Upper lobe of left lung (tissue), 4 donors: Measurements from ENCODE around the gene STARD10.

ENCODE experiments used
- EP300 ChIP-seq, 4 donors: sonication (generic); formaldehyde crosslinking; IDR thresholded peaks; one replicate each; pipeline ENCODE4 v1.5.1; 2017; ENCODE audit warnings: antibody characterized with exemption in 4 of 4, control low read depth in 2 of 4
- POLR2A ChIP-seq, 4 donors: fragments of 450-650 bp; IDR thresholded peaks; one replicate each; pipeline ENCODE4 v1.5.1; 2016 to 2017; ENCODE audit warnings: antibody characterized with exemption in 4 of 4, mild to moderate bottlenecking in 2 of 4
- POLR2AphosphoS5 ChIP-seq, 2 donors: sonication (generic); formaldehyde crosslinking; IDR thresholded peaks; one replicate each; pipeline ENCODE4 v1.5.1; 2017; ENCODE audit warnings: antibody characterized with exemption in 2 of 2
- TF ChIP-seq, protein P1 (sequence below), 6 experiments: fragments of 450-650 bp in 4 of 6; fragments of 200-600 bp in 2 of 6; sonication (generic) in 2 of 6; IDR thresholded peaks; one replicate each; pipeline ENCODE4 v1.5.1; 2016 to 2019; ENCODE audit warnings: antibody characterized with exemption in 6 of 6

DNA sequence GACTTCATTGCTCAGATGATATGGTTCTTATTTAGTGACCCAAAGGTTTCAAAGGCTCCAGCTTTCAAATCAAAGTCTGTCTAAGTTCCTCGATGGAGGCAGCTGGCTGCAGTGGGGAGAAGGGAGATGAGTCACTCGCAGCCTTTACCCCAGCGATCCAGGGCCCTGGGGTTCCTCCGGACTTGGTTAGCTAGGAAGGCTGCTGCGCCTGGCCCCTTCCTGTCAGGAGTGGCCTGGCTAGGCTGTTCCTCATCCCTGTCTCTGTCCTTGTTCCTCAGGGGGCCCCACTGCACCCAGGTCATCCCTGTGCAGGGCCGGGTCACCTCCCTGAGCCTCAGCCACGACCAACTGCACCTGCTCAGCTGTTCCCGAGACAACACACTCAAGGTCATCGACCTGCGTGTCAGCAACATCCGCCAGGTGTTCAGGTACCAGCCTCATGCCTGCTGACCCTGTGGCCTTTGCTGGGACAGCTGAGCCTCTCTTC lies 34.3 kb upstream of the STARD10 start:
- TF ChIP-seq, protein P1, sequence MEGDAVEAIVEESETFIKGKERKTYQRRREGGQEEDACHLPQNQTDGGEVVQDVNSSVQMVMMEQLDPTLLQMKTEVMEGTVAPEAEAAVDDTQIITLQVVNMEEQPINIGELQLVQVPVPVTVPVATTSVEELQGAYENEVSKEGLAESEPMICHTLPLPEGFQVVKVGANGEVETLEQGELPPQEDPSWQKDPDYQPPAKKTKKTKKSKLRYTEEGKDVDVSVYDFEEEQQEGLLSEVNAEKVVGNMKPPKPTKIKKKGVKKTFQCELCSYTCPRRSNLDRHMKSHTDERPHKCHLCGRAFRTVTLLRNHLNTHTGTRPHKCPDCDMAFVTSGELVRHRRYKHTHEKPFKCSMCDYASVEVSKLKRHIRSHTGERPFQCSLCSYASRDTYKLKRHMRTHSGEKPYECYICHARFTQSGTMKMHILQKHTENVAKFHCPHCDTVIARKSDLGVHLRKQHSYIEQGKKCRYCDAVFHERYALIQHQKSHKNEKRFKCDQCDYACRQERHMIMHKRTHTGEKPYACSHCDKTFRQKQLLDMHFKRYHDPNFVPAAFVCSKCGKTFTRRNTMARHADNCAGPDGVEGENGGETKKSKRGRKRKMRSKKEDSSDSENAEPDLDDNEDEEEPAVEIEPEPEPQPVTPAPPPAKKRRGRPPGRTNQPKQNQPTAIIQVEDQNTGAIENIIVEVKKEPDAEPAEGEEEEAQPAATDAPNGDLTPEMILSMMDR (IDR thresholded peaks at IDR 0.05) = no peak
- TF ChIP-seq EP300 (IDR thresholded peaks at IDR 0.05) = no peak
- no peak for TF ChIP-seq POLR2AphosphoS5 (IDR thresholded peaks at IDR 0.05)
- TF ChIP-seq POLR2A (IDR thresholded peaks at IDR 0.05) = no peak
